Renal cortical epithelial cell (primary cell): ENCODE results near the gene LPP. TPM values are rescaled to one million over a fixed set of nuclear protein-coding genes. Genes with fewer than 3 reads are reported as not detected.

Experiments used
- DNase-seq: peaks from one replicate; pipeline ENCODE4 v3.0.0-alpha.2; 2011; ENCODE audit warnings: low read depth
- total RNA-seq: library from RNA; depleted of rRNA; stranded (reverse); fragments of >200 nt; gene quantifications from 2 replicates; pipeline ENCODE4 v1.2.3, GENCODE V29; 2014

Gene LPP
- total RNA-seq, 1 donor from 2014 or later, result 95.5 TPM

- no peak for DNase-seq
These were observed 757.3 kb downstream of the LPP start for GRCh38 chr3:188911026-188911850.

GRCh38 chr3:188913084-188913483, 759.1 kb downstream of the LPP start:
- DNase-seq, result no peak

GRCh38 chr3:188914552-188914951, 760.6 kb downstream of the LPP start:
- DNase-seq, result no peak

GRCh38 chr3:188915127-188915526, 761.2 kb downstream of the LPP start:
- DNase-seq, result no peak

- DNase-seq, result no peak
These were observed 763.0 kb downstream of the LPP start for GRCh38 chr3:188916934-188917401.

GRCh38 chr3:188918093-188918492, 764.1 kb downstream of the LPP start:
- no peak for DNase-seq

- DNase-seq, result no peak
These were observed 769.7 kb downstream of the LPP start for GRCh38 chr3:188923671-188924070.

GRCh38 chr3:188925376-188925775, 771.4 kb downstream of the LPP start:
- DNase-seq, result no peak

- no peak for DNase-seq
These were observed 772.2 kb downstream of the LPP start for GRCh38 chr3:188926111-188926510.

- DNase-seq, result no peak
These were observed 773.0 kb downstream of the LPP start for GRCh38 chr3:188926741-188927511.

GRCh38 chr3:188927971-188928370, 774.0 kb downstream of the LPP start:
- DNase-seq, result no peak

GRCh38 chr3:188929137-188929536, 775.2 kb downstream of the LPP start:
- peak; percentile 53 for DNase-seq

- DNase-seq, result no peak
These were observed 777.1 kb downstream of the LPP start for GRCh38 chr3:188931036-188931435.

GRCh38 chr3:188931531-188931930, 777.6 kb downstream of the LPP start:
- peak; percentile 79 for DNase-seq

- no peak for DNase-seq
These were observed 781.0 kb downstream of the LPP start for GRCh38 chr3:188934989-188935388.

- DNase-seq, result no peak
These were observed 782.7 kb downstream of the LPP start for GRCh38 chr3:188936597-188937107.

GRCh38 chr3:188937389-188937788, 783.4 kb downstream of the LPP start:
- DNase-seq, result peak; percentile 41

GRCh38 chr3:188938999-188939398, 785.0 kb downstream of the LPP start:
- DNase-seq, result no peak

GRCh38 chr3:188939814-188940572, 786.0 kb downstream of the LPP start:
- DNase-seq, result no peak
